ENCODE measurements around the gene MEG3. TPM values are rescaled to one million over a fixed set of nuclear protein-coding genes. Genes with fewer than 3 reads are reported as not detected.

Gene MEG3
- total RNA-seq, 1 donor from 2014 or later: 34.8 TPM

DNA sequence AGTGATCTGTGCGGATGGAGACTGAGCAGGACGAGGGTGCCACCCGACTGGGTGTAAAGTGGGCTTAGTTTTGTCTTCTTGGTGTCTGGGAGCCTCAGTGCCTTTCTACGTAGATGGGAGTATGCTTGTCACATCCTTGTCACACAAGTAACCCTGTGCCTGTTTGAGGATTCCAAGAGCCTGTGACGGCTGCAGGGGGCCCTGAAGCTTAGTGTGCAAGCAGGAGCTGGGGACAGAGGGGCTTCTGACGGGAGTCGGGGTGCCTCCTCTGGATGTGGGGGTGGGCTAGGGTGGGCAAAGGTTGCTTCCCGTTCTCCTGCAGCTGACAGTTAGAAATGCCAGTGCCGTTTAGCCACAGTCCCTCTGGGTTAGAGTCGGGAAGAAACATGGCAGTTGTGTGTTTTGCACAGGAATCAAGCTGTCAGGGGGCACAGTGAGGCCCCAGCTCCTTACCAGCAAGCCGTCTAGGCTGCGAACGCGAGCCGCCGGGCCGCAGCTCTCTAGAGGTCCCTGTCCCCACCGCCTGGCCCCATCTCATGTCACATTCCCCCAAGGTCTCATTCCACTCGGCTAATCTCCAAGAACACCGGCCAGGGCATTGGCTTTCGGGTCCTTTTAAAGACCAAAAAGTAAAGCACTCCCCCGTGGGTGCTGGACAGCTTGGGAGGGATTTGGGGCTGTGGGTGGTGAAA lies 70.6 kb downstream of the MEG3 start:
- intact Hi-C loops (cut with DNase I): no loop called here
- DNase-seq (ENCODE audit: missing footprints) (no peak), ATAC-seq (no peak)

DNA sequence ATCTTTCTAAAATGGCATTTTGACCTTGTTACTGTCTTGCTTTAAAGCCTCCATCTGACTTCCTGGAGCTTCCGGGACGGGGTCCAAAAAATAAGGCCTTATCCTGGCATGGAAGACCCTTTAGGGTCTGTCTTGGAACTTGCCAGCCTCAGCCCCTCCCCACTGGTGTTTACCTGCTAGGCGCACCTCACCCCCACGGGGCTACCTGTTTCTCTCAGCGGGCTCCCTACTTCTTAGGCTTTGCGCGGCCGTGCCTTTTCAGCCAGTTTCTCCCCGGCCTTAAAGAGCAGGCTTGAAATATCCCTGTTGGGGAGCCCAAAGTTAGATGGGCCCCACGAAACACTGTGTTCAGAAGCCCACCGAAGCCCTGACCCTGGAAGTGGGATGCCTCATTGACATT lies 72.5 kb downstream of the MEG3 start:
- no peak for DNase-seq (ENCODE audit: missing footprints)
- intact Hi-C loops (cut with DNase I): no loop called here
- no peak for ATAC-seq

DNA sequence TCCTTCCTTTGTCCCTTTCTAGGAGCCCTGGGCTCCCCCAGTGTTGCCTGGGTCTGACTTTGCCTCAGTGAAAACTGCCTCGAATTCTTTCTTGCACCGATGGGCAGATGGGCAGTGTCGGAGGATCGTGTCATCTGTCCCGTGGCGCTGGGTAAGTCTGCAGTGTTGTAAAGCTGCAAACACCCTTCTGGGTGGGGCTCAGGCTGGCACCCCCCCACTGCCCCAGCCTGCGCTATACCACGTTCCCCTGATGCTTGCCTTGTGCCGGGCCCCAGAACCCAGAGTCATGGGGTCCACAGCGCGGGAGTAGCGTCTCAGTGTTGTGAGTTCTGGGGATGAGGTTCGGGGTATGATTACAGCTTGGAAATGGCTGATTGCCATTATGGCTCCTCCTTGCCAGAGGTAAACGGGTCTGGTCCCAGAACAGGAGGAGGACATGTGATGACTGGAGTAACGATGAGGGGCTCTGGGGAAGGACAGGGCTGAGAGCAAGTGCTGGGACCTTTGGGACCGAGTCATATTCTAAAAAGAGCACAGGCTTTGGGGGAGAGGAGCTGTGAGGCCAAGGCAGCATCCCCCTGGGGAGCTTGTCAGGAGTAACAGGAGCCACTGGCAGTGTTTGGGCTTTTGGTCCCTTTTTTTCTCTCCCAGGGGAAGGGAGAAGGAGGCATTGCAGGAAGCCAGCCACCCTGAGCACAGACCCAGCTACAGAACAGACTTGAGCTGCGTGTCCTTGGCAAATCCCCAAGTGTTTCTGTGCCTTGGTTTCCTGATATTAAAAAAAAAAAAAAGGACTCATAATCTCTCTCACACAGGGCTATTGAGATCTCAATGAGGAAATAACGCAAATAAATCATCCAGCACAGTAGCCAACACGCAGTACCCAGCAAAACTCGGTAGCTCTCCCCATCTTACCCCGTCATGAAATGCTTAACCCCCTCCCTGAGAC lies 73.3 kb downstream of the MEG3 start:
- DNase-seq (ENCODE audit: missing footprints): no peak
- peak; percentile 60 for ATAC-seq
- intact Hi-C loops (cut with DNase I): no loop called here

DNA sequence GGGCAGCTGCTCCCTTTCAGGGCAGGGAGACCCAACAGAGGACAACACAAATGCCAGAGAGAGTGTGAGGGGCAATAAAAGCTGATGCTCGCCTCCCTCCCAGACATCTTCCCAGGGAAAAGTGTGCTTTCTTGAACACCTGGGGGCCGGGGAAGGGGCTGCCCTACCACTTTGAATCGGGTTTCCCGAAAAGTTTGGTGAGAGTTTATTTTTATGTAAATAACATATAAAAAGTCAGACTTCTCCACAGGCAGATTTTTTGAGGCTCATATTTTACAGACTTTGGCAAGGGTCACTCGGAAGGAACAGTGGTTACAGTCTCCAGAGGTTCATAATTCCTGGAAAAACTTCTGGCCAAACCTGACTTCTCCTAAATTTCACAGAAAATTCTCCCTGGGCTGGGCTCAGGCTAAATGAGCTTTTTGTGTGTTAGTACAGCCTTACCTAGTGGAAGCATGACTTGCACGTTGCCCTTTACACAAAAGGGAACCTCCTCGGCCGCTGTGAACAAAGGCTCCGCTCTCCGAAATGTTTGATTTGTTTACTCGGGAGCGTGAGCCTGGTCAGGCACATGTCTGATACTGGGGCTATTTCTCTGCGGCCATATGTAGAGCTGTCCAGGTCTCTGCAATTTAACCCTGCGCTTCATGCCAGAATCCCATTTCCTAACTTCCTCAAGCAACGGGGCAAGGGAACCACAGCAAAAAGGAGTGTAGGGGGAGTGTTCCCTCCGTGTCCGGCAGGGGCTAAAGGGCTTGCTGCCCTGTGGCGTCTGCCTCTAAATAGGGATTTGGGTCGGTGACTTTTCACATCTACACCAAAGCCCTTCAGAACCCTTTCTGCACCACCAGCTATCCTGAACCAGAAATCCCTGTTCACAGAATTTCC lies 74.2 kb downstream of the MEG3 start:
- intact Hi-C loops (cut with DNase I): no loop called here
- DNase-seq (ENCODE audit: missing footprints): no peak
- peak; percentile 78 for ATAC-seq

DNA sequence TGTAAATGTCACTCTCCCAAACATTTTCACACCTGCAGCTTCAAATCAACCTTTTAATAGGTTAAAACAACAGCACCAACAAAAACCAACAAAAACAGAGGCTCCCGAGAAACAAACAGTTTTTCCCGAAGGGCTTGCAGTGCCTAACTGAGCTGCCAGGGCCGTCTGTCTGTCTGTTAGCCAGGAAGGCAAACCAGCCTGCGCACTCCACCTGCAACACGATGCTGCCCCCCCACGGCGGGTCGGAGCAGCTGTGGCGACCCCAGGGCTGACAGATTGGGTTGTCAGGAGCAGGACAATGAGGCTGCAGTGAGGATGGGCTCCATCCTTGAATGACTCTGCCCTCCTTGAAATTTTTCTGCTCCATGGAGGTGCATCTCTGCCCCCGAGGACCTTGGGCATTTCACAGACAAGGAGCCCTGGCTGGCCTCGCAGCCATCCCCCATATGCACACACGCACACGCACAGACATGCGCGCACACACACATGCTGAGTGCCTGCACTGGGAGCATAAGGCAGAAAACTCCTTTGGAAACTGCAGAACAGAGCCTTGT lies 75.0 kb downstream of the MEG3 start:
- no peak for ATAC-seq
- intact Hi-C loops (cut with DNase I): no loop called here
- DNase-seq (ENCODE audit: missing footprints): no peak

DNA sequence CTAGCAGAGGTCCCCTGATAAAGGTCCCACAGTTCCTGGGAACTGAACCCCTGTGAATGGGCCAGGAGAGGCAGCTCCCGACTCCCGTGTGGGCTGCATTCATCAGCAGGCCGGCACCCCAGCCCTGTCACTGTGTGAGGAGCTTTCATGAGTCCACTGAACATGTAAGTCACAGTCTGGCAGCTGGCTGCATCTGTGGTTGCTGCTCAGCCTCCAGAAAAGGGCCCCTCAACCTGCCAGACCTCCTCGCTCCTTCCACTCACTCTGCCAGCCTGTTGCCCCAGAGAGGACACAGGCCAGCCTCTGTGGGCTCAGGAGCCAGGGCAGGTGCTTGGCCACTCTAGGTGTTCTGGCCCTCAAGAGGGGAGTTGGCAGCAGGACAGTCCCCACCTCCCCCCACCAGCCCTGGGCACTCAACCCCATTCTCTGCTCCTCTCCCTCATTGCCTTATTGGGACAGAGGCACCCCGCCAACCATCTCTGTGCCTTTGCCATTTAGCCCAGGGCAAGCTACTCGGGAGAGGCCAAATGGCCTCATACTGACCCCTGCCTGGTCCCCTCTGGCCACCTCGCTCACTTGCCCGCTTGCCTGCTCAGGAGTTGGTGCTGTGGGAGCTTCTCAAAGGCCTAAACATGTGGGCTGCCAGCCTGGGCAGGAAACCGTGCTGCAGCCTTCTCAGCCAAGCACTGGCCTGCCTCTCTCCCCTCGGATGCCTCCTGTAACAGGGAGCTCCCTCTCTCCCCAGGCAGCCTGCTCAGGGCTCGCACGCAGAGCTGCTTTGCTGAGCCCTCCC lies 75.7 kb downstream of the MEG3 start:
- DNase-seq (ENCODE audit: missing footprints): no peak
- intact Hi-C loops (cut with DNase I): no loop called here
- ATAC-seq: no peak

DNA sequence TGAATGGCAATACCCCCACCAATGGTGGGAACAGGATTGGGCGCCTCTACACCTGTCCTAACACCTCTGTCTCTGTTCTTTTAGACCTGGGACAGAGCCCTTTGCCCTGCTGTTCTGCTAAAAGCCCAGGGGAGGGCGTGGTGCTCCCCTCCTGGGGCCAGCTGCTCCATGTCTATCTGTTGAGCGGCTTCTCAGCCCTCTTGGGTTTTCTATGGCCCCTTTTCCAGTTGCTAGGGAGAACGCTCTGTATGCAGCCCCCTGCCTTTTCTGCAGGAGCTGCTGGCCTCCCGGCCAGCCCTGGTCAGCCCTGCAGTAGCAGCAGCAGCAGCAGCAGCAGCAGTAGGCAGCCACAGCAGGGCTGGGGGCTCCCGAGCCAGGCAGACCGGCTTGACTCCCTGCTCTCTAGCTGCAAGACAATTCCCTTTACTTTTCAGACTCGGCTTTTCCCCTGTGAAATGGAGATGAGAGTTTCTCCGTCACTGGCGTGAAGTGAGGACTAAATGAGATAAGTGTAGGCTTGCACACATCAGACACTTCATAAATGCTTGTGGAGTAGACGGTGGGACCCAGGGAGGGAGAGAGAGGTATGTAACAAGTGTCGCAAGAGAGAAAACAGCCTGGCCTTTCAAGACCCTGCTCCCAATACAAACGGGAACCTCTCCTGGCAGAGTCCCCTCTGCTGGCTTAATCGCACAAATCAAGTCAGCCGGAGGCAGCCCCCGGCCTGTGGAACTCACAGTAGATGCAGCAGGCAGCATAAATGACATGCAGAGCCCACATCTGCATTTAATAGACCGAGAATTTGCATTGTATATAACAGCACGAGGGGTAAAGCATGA lies 76.6 kb downstream of the MEG3 start:
- intact Hi-C loops (cut with DNase I): no loop called here
- ATAC-seq: no peak
- DNase-seq (ENCODE audit: missing footprints): no peak

DNA sequence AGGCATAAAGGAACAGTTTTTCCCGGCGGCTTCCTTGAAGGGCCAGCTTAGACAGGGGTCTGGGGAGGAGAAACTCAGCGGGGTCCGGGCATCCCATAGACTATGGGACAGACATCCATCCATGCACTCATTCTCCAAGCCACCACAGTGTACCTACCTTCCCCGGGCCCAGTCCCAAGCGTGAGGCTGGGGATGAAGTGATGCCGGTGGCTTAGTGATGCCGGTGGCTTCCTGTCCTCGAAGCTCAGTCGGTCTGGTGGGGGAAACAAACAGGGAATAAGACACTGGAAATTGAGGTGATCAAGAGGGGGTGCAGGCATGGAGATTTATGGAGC lies 77.2 kb downstream of the MEG3 start:
- intact Hi-C loops (cut with DNase I): no loop called here
- ATAC-seq: no peak
- DNase-seq (ENCODE audit: missing footprints): no peak

DNA sequence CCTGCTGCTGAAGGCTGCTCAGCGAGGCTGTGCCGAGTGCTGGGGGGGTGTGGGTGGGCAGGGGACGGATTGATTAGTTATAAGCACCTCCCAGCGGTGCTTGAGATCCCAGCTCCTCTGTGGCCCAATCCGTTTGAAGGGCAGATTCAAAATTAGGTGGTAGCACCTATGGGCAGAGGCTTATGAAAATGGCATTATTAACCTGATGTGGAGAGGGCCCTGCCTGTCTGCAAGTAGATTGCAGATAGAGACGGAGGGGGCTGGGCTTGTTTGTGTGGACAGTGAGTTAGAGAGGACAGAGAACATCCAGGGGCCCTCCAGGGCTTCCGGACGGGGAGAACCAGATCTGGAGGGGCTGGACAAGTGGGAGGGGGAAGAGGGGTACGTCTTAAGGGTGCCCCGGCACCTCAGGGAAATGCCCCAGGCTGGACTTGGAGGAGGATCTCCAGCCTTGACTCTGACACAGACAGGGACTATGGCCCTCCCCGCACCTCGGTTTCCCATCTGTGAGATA lies 77.8 kb downstream of the MEG3 start, which contains the start of gene RTL1:
RTL1 (minus strand) TSS at position 51 of the 514 bp plus-strand sequence. CDS start 18,934 bp downstream, outside the sequence.
- DNase-seq (ENCODE audit: missing footprints): no peak
- intact Hi-C loops (cut with DNase I): no loop called here
- no peak for ATAC-seq

DNA sequence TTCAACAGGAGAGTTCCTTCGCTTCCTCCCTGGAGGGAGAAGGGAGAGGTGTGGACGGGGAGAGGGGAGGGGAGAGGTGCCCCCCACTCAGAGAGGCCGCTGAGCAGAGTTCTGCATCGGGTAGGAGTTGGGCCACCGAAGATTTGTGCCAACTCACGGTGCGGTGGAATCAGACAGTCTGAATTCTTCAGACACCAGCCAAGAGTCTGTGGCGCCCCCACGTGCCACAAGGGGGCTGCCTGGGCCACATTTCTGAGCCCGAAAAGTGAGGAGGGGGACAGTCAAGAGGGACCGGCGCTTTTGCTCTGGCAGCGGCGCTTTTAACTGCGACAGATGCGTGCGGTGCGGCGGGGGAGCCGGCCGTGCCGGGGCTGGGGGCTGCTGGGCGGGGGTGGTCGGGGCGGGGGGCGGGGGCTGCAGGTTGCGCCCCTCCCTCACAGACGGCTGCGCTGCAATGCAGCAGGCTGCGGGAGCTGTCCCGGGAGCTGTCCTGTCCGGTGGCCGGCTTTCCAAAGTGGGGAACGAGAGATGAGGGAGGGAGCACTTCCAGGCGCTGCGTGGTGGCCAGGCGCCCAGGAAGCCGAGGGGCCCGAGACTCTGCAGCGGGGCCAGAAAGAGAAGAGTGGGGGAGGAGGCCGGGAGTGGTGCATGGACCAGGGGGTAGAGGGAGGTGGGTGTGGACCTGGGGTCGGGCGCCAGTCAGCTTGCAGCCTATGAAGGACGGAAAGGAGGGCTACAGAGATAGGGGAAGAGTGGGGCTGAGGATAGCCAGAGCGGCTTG lies 78.6 kb downstream of the MEG3 start:
- ATAC-seq (no peak), DNase-seq (ENCODE audit: missing footprints) (no peak)
- intact Hi-C loops (cut with DNase I): no loop called here

DNA sequence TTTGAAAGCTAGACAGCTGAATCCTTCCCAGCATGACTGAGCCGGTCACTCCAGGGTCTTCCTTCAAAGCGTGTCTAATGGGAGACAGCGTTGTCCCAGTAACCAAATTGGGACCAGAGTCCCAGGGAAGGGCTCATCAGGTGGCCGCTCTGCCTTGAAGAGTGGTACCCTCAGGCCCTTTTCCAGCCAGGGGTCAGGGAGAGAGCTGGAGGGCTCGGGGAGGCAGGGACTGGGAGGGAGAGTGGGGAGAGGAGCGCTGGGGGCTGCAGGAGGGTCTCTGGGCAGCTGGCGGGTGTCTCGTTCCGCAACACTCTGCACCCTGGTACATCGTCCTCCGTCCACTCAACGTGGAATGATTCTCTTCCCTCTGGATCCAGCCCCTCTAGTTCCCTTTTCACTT lies 79.2 kb downstream of the MEG3 start:
- DNase-seq (ENCODE audit: missing footprints): no peak
- ATAC-seq: no peak
- intact Hi-C loops (cut with DNase I): no loop called here

DNA sequence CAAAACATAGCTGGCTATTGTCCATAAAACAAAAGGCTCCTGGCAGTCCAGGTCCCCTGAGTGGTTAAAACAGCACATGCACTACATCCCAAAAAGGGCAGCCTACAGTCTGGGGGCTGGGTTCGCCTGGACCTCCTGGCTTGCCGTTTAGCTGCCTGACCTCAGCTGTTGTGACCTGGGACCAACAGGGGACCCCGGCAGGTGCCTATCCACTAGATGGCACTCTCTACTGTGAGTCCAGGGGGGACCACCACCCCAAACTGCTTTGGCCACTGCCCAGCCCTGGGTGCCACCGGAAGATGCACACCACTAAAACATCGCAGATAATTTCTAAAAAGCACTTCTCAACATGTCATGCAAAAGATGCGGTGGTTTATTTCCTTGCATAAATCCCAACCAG lies 80.5 kb downstream of the MEG3 start:
- DNase-seq (ENCODE audit: missing footprints) (no peak), ATAC-seq (no peak)
- intact Hi-C loops (cut with DNase I): no loop called here

DNA sequence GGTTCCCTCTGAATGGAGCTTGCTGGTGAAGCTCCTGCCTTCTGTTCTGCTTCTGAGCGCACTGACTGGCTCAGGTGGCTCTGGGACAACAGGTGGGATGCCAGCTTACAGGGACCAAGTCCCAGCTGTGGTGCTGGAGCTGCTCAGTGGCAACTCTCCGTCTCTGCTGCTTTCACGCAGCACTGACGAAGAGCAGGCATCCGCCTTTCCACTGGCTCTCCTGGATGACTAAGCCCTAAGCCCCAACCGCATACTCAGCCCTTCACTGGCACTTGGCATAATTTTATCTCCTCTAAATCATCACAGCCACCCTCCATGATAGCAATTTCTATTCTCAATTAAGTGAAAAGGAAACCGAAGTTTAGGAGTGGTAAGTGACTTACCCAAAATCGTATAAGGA lies 81.3 kb downstream of the MEG3 start:
- intact Hi-C loops (cut with DNase I): no loop called here
- ATAC-seq (no peak), DNase-seq (ENCODE audit: missing footprints) (no peak)

DNA sequence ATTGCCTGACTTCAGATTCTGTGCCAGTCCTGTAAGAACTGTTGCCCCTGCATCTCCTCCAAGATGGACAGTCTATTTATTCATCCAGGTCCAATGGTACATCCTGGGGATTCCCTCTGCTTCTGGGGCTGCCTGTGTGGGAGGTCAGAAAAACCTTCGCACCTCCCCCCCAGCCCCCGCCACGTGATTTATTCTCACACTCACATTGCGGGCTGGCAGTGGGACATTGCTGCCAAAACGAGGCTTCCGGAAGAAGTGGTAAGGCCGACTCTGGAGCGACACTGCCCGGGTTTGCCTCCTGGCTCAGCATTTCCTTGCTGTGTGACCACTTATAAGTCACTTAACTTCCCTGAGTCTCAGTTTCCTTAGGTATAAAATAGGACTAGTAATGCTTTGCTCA lies 83.5 kb downstream of the MEG3 start:
- intact Hi-C loops (cut with DNase I): no loop called here
- ATAC-seq: no peak
- DNase-seq (ENCODE audit: missing footprints): no peak
